HL-60 (cell line): ENCODE measurements around the gene NRXN2.

Experiments used
- DNase-seq, 2 experiments: peaks; one replicate each; pipeline ENCODE4 v3.0.0-alpha.2; 2010 to 2020; ENCODE audit warnings: low read depth in 1 of 2, low spot score in 1 of 2
- H3K27ac ChIP-seq: fragments of 250-450 bp; sonication (Bioruptor Pico); replicated peaks from 2 replicates; pipeline ENCODE4 v1.5.1; 2020; ENCODE audit warnings: mild to moderate bottlenecking, moderate library complexity
- H3K27me3 ChIP-seq: fragments of 250-450 bp; sonication (Bioruptor Pico); 2 replicates; pipeline ENCODE4 v1.5.1; 2021; ENCODE audit warnings: mild to moderate bottlenecking, moderate library complexity; ENCODE audit not compliant: insufficient read depth, poor library complexity, severe bottlenecking
- H3K4me3 ChIP-seq: replicated peaks from 2 replicates; pipeline ENCODE4 v1.5.1; 2011; ENCODE audit warnings: mild to moderate bottlenecking, control low read depth, low read length; ENCODE audit not compliant: insufficient read depth
- CTCF ChIP-seq: IDR thresholded peaks from one replicate; pipeline ENCODE4 v1.5.1; 2011; ENCODE audit warnings: low read length, control low read depth, inconsistent platforms; ENCODE audit not compliant: insufficient read depth
- GABPA ChIP-seq: IDR thresholded peaks from 2 replicates; pipeline ENCODE4 v1.6.1; 2012; ENCODE audit warnings: low read depth
- POLR2AphosphoS5 ChIP-seq: IDR thresholded peaks from 2 replicates; pipeline ENCODE4 v1.6.1; 2012; ENCODE audit warnings: low read depth
- REST ChIP-seq: IDR thresholded peaks from 2 replicates; pipeline ENCODE4 v1.6.1; 2012; ENCODE audit warnings: low read depth; ENCODE audit not compliant: insufficient replicate concordance
- SPI1 ChIP-seq: IDR thresholded peaks from 2 replicates; pipeline ENCODE4 v1.6.1; 2012; ENCODE audit warnings: low read depth, mild to moderate bottlenecking, borderline replicate concordance

NRXN2 gene

GRCh38 chr11:64602466-64603070 is 120.4 kb downstream of the NRXN2 start:
- H3K27ac ChIP-seq, result no peak overlapping the region
- TF ChIP-seq REST (no peak), GABPA (no peak), SPI1 (no peak), POLR2AphosphoS5 (no peak), CTCF (no peak)
- DNase-seq, result no peak
- no peaks in the 10 kb centered on the region for H3K27me3 ChIP-seq
- no peak overlapping the region for H3K4me3 ChIP-seq

GRCh38 chr11:64601605-64602465 is 121.2 kb downstream of the NRXN2 start:
- Histone ChIP-seq H3K27ac (no peak overlapping the region), H3K4me3 (no peak overlapping the region), H3K27me3 (no peaks in the 10 kb centered on the region)
- DNase-seq, result no peak
- no peak for TF ChIP-seq GABPA
- no peak for TF ChIP-seq POLR2AphosphoS5
- no peak for TF ChIP-seq SPI1
- TF ChIP-seq CTCF, result no peak
- no peak for TF ChIP-seq REST

- H3K27ac ChIP-seq, result no peak overlapping the region
Observed at GRCh38 chr11:64600281-64600992, 122.6 kb downstream of the NRXN2 start.

More at GRCh38 chr11:64600281-64600992, 122.6 kb downstream of the NRXN2 start:
- H3K4me3 ChIP-seq, result no peak overlapping the region
- no peaks in the 10 kb centered on the region for H3K27me3 ChIP-seq
- no peak for DNase-seq
- TF ChIP-seq POLR2AphosphoS5 (no peak), GABPA (no peak), REST (no peak), SPI1 (no peak), CTCF (no peak)
